GM19463 (cell line): Measurements from ENCODE around the gene MMP2.

ENCODE experiments used
- ATAC-seq: cut with Tn5 transposase; IDR thresholded peaks from one replicate; pipeline ENCODE4 v1.9.1; 2021; ENCODE audit warnings: mild to moderate bottlenecking, moderate library complexity; ENCODE audit not compliant: unreplicated experiment

The MMP2 gene

GRCh38 chr16:55478827-55479429, at the start of gene MMP2:
TSS of gene MMP2 (plus strand) at chr16:55479198. CDS start at chr16:55479480, 282 bp downstream.
- ATAC-seq = no peak

GRCh38 chr16:55433030-55433429, 46.0 kb upstream of the MMP2 start:
- no peak for ATAC-seq

- ATAC-seq = no peak
Observed at GRCh38 chr16:55433535-55433934, 45.5 kb upstream of the MMP2 start.

- ATAC-seq = no peak
Observed at GRCh38 chr16:55434000-55434399, 45.0 kb upstream of the MMP2 start.

GRCh38 chr16:55435387-55435786, 43.6 kb upstream of the MMP2 start:
- no peak for ATAC-seq

GRCh38 chr16:55436587-55436986, 42.4 kb upstream of the MMP2 start:
- no peak for ATAC-seq

- no peak for ATAC-seq
Observed at GRCh38 chr16:55437625-55438024, 41.4 kb upstream of the MMP2 start.

GRCh38 chr16:55438281-55438680, 40.7 kb upstream of the MMP2 start:
- no peak for ATAC-seq

- ATAC-seq = no peak
Observed at GRCh38 chr16:55439101-55439690, 39.8 kb upstream of the MMP2 start.

- no peak for ATAC-seq
Observed at GRCh38 chr16:55443434-55444346, 35.3 kb upstream of the MMP2 start.

- peak; percentile 82 for ATAC-seq
Observed at GRCh38 chr16:55444754-55445485, 34.1 kb upstream of the MMP2 start.

- no peak for ATAC-seq
Observed at GRCh38 chr16:55447231-55447630, 31.8 kb upstream of the MMP2 start.

GRCh38 chr16:55452996-55453395, 26.0 kb upstream of the MMP2 start:
- no peak for ATAC-seq

- ATAC-seq = no peak
Observed at GRCh38 chr16:55453909-55454308, 25.1 kb upstream of the MMP2 start.

- ATAC-seq = no peak
Observed at GRCh38 chr16:55454861-55455260, 24.1 kb upstream of the MMP2 start.

GRCh38 chr16:55462241-55462640, 16.8 kb upstream of the MMP2 start:
- ATAC-seq = no peak

- ATAC-seq = no peak
Observed at GRCh38 chr16:55464375-55464774, 14.6 kb upstream of the MMP2 start.

- ATAC-seq = peak; percentile 98
Observed at GRCh38 chr16:55465077-55465896, 13.7 kb upstream of the MMP2 start.

GRCh38 chr16:55466209-55466608, 12.8 kb upstream of the MMP2 start:
- ATAC-seq = no peak

GRCh38 chr16:55467898-55468297, 11.1 kb upstream of the MMP2 start:
- ATAC-seq = no peak
